HG02870 (cell line): ENCODE data around the gene TLE7.

ENCODE experiments used
- ATAC-seq: cut with Tn5 transposase; IDR thresholded peaks from one replicate; pipeline ENCODE4 v1.9.1; 2021; ENCODE audit warnings: mild to moderate bottlenecking, moderate library complexity; ENCODE audit not compliant: unreplicated experiment

TLE7 gene

GRCh38 chr16:71414038-71414437 lies 27.8 kb downstream of the TLE7 start:
- no peak for ATAC-seq

DNA sequence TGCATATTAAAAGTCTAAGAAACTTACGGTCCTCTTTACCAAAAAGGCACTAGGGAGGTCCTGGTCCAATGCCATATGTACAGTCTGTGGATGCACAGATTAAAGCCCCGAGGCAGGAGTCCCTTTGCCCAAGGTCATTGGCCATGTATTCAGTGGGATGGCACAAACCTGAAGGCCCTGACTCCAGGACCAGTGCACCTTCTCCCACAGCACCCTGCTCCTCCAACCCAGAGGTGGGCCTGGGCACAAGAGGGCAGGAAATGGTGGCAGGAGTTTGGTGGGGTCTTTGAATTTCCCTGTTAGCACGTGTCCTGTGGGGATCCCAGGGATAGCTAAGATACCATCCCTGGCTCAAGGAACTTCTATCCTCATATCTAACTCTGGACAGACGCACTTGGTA lies 28.5 kb downstream of the TLE7 start:
- no peak for ATAC-seq

- no peak for ATAC-seq
These were observed 29.3 kb downstream of the TLE7 start for GRCh38 chr16:71412270-71413160.

GRCh38 chr16:71410146-71410545 lies 31.7 kb downstream of the TLE7 start:
- no peak for ATAC-seq

GRCh38 chr16:71409011-71409775 lies 32.7 kb downstream of the TLE7 start:
- no peak for ATAC-seq

GRCh38 chr16:71408536-71408935 lies 33.3 kb downstream of the TLE7 start:
- ATAC-seq = no peak

DNA sequence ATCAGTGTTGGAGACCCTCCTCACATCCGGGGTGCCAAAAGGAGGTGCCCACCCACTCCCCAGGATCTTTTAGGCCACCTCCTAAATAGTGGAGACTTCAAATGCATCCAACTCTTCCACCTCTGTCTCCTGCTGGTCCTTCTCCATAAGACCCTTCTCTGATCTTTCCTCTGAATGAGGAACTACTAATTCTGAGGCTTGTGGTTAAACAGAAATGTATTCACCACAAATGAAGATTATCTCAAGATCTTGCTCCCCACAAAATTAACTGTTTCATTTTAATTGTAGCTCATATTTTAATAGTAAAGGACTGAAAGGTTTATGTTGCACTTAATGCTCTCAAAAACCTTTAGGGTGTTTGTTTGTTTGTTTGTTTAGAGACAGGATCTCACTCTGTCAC lies 34.1 kb downstream of the TLE7 start:
- ATAC-seq = no peak

DNA sequence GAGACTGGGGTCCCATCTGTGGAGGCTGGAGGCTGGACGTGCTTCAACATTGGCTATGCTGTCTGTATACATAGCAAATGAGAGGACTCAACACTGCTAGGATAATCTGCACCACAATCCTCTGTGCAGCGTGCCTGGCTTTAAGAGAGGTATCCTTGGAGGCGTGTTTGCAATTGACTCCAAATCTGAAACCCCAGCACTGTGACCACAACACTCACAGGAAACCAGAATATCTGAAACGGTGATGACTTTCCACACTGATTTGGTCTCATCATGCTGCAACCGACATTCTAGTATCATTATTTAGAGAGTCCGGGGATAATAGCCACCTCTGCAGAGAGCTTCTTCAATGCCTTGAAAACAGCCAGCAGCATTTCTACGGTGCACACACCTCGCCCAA lies 35.1 kb downstream of the TLE7 start:
- no peak for ATAC-seq

GRCh38 chr16:71406316-71406715 lies 35.5 kb downstream of the TLE7 start:
- no peak for ATAC-seq

DNA sequence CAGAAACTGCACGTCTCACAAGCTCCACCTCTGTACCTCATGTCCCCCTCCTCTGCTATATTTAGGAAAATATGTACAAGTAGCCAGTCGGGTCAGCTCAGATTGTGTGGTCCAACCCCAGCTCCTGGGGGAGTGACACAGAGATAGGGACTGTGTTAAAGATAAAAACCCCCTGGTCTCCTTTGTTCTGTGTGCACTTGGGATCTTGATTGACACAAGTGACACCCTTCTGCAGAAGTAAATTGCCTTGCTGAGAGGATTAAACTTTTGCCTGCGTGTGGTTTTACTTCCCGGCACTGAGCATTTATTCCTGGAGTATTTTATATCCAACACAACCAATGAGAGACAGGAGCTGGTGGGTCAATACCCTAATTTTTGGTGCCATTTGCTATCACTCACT lies 37.5 kb downstream of the TLE7 start:
- no peak for ATAC-seq

GRCh38 chr16:71402674-71403073 lies 39.2 kb downstream of the TLE7 start:
- ATAC-seq = no peak

GRCh38 chr16:71402007-71402406 lies 39.8 kb downstream of the TLE7 start:
- ATAC-seq = no peak

DNA sequence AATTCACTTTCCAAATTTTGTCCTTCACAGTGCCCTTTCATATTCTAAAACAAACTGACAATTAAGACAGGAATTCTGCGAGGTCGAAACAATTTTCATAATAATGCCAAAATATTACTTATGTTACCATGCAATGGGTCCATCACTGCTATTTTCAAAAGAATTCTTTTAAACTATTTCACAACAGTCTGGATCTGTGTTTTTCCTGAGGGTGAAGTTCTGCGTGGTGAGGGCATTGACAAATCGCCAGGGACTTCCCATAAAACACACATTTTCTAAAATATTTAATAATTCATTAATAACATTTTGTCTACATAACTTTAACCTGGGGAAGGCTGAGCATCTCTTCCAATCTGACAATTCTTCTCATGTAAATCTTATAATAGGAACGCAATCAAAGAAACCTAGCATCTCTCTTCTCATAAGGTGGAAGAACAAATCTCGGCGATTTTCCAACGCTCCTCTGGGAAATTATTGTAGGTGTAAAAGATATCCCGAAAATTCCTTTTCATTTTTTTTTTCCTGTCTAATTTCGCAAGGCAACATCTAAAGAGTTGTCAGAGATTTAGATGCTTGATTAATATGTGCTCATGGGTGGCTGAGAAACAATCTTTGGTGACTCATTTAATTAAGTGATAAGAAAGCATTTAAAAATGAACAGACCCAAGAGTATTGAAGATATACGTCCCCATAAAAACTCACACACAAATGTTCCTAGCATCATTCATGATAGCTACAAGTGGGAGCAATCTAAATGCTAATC lies 41.9 kb downstream of the TLE7 start:
- no peak for ATAC-seq

GRCh38 chr16:71396594-71396993 lies 45.3 kb downstream of the TLE7 start:
- ATAC-seq = no peak

DNA sequence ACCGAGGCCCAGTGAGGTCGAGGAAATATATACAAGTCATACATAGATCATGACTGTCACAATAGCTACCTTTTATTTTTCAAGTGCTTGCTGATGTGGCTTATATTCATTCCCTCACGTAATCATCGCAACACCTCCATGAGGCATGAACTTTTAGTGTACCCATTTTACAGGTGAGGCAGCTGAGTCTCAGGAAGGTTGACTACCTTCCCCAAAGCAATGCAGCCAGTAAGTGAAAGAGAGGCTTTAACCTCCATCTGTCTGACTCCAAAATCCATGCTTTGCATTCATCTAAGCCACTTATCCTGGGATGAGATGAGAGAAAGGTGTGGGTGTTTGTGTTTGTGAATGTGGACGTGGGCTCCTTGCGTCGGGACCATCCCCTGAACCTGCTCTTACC lies 52.5 kb downstream of the TLE7 start:
- ATAC-seq = no peak

GRCh38 chr16:71387045-71387871 lies 54.6 kb downstream of the TLE7 start:
- ATAC-seq = no peak

DNA sequence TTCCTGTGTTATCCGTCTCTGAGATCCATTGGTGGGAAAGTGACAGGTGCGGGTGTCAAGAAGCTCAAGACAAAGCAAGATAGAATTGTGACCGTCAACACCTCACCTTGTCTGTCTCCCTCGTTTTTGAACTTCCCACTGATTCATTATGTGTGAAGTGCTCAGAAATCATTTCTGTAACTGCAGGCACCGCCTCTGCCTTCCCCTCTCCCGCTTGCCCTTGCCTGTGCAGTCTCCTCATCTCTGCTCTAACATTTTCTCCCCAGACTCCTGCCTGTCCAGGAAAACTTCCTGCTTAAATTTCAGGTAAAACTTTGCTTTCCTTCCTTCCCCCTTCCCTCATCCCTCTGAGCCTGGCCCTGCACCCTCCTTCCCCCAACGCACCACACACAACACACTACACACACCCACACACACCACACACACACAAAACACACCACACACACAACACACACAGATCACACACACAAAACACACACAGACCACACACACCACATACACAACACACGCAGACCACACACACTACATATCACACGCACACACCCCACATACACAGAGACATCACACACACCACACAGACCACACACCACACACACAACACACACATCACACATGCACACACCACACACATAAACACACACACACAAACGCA lies 57.7 kb downstream of the TLE7 start:
- no peak for ATAC-seq

GRCh38 chr16:71383054-71383773 lies 58.6 kb downstream of the TLE7 start:
- no peak for ATAC-seq

GRCh38 chr16:71380831-71381230 lies 61.0 kb downstream of the TLE7 start:
- ATAC-seq = no peak
